HS-27A (cell line): Measurements from ENCODE around the gene IL17B.
"Not testable (repeated sequence)": the region's sequence is repeated elsewhere in the genome, so short reads cannot be mapped to it uniquely, and the experiment has no call there.

ENCODE experiments used
- DNase-seq: peaks from one replicate; pipeline ENCODE4 v3.0.0-alpha.2; 2012; ENCODE audit warnings: low read depth, missing footprints

IL17B gene

GRCh38 chr5:149400304-149400703 is 21.2 kb upstream of the IL17B start:
- no peak for DNase-seq

- no peak for DNase-seq
These were observed 20.7 kb upstream of the IL17B start for GRCh38 chr5:149399775-149400174.

DNA sequence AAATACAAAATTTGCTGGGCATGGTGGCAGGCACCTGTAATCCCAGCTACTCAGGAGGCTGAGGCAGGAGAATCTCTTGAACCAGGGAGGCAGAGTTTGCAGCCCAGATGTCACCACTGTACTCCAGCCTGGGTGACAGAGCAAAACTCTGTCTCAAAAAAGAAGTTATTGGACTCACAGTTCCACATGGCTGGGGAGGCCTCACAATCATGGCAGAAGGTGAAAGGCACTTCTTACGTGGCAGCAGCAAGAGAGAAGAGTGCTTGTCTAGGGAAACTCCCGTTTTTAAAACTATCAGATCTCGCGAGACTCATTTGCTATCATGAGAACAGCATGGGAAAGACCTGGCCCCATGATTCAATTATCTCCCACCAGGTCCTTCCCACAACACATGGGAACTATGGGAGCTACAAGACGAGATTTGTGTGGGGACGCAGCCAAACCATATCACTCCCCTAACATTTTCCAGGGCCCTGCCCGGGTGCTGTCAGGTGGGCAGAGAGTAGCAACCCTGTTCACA is 19.7 kb upstream of the IL17B start:
- DNase-seq, result not testable (repeated sequence)

DNA sequence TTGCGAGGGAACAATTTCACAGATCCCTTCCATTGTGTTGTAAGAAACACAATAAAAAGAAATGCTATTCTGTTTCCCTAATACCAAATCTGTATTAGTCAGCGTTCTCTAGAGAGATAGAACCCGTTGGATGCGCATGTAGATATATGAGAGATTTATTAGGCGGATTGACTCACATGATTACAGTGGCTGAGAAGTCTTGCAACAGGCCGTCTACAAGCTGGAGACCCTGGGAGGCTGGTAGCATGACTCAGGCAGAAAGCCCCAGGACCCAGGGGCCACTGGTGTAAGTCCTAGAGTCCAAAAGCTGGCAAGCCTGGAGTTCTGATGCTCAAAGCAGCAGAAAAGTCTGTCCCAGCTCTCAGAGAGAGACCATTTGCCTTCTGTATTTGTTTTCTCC is 18.4 kb upstream of the IL17B start:
- DNase-seq, result no peak

- DNase-seq, result not testable (repeated sequence)
These were observed 15.9 kb upstream of the IL17B start for GRCh38 chr5:149394996-149395395.

GRCh38 chr5:149392718-149393117 is 13.6 kb upstream of the IL17B start:
- DNase-seq, result no peak

GRCh38 chr5:149391524-149391923 is 12.4 kb upstream of the IL17B start:
- DNase-seq, result no peak

GRCh38 chr5:149391076-149391475 is 12.0 kb upstream of the IL17B start:
- DNase-seq, result not testable (repeated sequence)

DNA sequence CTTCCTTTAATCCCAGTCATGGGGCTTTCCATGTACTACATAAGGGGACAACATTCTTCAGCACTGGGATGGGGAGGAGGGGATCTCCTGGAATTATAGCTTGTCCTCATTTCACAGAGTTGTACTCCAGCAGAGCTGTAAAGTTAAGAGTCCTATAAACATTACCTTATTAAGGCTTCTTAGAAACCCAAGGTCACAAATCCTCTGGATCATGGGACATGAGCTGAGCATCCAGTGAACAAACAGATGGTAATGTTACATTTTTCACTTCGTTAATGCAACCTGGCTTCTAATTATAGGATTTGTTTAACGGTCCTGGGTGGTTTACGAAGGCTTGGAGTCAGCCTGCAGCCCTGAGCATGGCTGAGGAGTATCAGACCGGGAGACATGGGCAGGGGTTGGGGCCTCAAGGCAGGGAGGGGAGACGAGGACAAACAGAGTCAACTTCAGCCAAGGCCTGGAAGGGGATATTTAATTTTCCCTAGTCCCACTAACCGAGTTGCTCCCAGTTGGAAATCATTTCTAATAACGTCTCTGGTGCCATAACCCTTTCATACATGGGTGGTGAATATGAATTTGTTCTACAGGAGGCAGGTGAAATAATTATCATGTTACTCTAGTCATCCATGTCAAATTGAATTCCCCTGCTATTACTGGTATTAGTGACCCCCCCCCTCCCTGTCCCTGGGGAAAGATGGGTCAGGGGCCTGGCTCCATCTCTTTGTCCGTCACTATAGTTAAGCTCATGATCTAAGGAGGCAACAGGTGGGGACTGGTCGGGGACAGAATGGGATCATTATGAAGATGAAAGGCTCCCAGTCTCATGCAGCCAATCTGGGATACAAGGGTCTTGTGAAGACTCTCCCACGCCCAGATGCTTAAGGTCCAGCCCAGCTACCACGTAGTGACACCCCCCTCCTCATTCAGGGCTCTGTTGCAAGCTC is 10.7 kb upstream of the IL17B start:
- DNase-seq, result no peak

DNA sequence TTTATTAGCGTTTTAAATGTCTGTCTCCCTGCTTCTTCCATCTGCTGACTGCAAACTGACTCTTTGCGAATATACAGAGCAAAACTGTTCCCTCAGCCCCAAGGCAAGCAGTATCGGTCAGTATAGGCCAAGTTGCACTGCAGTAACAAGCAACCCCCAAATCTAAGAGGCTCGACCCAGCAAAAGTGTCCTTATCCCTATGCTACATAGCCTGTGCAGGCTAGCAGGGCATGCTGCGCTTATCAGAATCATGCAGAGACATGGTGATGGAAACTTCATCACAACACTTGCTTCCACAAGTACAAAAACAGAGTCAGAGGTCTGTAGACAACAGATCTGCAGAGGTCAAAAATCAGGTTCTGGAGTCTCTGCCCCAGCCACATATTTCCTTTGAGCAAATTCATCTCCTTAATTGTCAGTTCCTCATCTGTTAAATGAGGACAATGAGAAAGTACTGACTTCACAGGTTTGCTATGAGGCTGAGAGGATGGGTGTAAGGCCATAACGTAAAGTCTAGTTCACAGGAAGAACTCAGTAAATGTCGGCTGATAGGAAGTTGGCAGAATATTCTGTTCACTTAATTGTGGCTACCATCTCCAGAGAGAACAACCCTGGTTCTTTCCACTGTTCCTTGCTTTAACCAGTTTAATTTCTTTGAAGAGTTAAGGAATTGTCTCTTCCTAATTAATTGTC is 9.6 kb upstream of the IL17B start:
- no peak for DNase-seq

GRCh38 chr5:149387982-149388381 is 8.9 kb upstream of the IL17B start:
- no peak for DNase-seq

DNA sequence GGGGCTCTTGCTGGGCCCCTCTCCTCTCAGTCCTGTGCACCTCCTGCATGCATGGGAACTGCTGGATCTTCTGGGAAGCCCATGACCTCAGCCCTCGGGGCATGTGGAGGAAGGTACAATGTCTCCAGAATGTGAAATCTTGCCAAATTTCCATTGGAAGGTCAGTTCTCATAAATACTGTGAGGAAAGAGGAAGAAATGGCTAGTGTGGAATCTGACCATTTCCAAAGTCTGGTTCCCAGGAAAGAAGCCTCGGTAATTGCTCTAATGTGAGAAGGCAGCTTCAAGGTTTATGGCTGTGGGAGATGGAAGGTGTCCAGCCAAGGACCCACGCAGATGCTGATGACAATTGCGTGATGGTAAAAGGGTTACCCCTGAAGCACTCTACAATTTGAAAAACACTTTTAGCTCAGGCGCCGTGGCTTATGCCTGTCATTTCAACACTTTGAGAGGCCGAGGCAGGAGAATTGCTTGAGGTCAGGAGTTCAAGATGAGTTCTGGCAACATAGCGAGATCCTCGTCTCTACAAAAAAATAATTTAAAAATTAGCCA is 8.1 kb upstream of the IL17B start:
- DNase-seq, result no peak

DNA sequence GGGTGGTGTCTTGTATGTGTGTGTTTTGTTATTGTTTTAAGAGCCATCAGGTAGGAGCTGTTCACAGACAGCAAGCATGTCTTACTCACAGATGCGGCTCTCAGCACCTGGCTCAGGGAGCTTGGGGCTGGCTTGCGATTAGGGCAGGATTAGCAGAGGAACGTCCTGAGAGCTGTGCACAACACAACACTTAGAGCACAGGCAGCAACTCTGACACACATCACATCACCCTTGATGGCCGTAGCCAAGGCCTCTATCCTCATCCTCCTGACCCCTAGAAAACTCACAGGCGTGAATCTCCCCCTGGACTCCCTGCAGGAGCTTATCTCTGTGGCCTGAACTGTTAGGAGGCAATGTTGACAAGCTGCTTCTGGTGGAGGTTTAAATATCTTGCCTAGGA is 7.1 kb upstream of the IL17B start:
- DNase-seq, result no peak

GRCh38 chr5:149383399-149383798 is 4.3 kb upstream of the IL17B start:
- DNase-seq, result no peak

- no peak for DNase-seq
These were observed 3.6 kb upstream of the IL17B start for GRCh38 chr5:149382517-149383220.

GRCh38 chr5:149381986-149382338 is 2.9 kb upstream of the IL17B start:
- DNase-seq, result no peak

- no peak for DNase-seq
These were observed 2.3 kb upstream of the IL17B start for GRCh38 chr5:149381261-149381985.

- DNase-seq, result no peak
These were observed 1.5 kb upstream of the IL17B start for GRCh38 chr5:149380466-149381121.

GRCh38 chr5:149379818-149380374 is 804 bp upstream of the IL17B start:
- DNase-seq, result no peak

- DNase-seq, result no peak
These were observed 761 bp downstream of the IL17B start for GRCh38 chr5:149378241-149378820.
